Endothelial cell of umbilical vein (primary cell): ENCODE measurements around the gene NTN3. TPM values are rescaled to one million over a fixed set of nuclear protein-coding genes. Genes with fewer than 3 reads are reported as not detected.

Experiments used
- BruUV-seq: library from RNA; stranded (reverse); fragments of 400-500 nt; replicated peaks from 2 replicates; lab custom pipeline; 2021; lab: Mats Ljungman, UMichigan
- CTCF ChIA-PET: fragments of 300-600, 350-600 bp; sonication (Branson Sonifier 250); formaldehyde crosslinking; loops from one replicate; lab custom pipeline; 2021; ENCODE audit warnings: antibody characterized with exemption, inconsistent platforms; lab: Charles Lee
- POLR2A ChIA-PET: fragments of 300-600, 350-600 bp; sonication (Branson Sonifier 250); formaldehyde crosslinking; loops from one replicate; lab custom pipeline; 2021; ENCODE audit warnings: antibody characterized with exemption, inconsistent platforms; lab: Charles Lee
- DNase-seq: peaks from one replicate; pipeline ENCODE4 v3.0.0-alpha.2; 2011; ENCODE audit warnings: low read depth, low spot score
- FAIRE-seq: peaks from 2 replicates; lab custom pipeline; 2011; peaks lifted over from hg19 to GRCh38; lab: Jason Lieb, UNC
- H2AFZ ChIP-seq: 2 replicates; pipeline ENCODE4 v1.6.0; 2012; ENCODE audit warnings: low read depth, low read length, control low read depth, inconsistent platforms
- H3K27ac ChIP-seq: 2 replicates; pipeline ENCODE4 v1.5.1; 2011; ENCODE audit warnings: low read depth, mild to moderate bottlenecking, control low read depth, low read length, moderate library complexity; ENCODE audit not compliant: insufficient read depth
- H3K27me3 ChIP-seq, 2 experiments: 2 replicates each; pipeline versions ENCODE4 v1.6.0 to v1.6.1; 2011; ENCODE audit warnings: low read length in 2 of 2, mixed read lengths in 1 of 2; ENCODE audit not compliant: control insufficient read depth in 2 of 2, insufficient read depth in 2 of 2
- H3K36me3 ChIP-seq, 2 experiments: 2 replicates in 1 of 2; 3 replicates in 1 of 2; pipeline ENCODE4 v1.5.1; 2011; ENCODE audit warnings: low read length in 2 of 2, mild to moderate bottlenecking in 1 of 2, moderate library complexity in 1 of 2; ENCODE audit not compliant: control insufficient read depth in 2 of 2, insufficient read depth in 2 of 2; ENCODE audit errors: extremely low read depth in 1 of 2
- H3K4me1 ChIP-seq: 3 replicates; pipeline ENCODE4 v1.5.1; 2011; ENCODE audit warnings: mild to moderate bottlenecking, low read length; ENCODE audit not compliant: control insufficient read depth, insufficient read depth; ENCODE audit errors: extremely low read depth
- H3K4me2 ChIP-seq: 2 replicates; pipeline ENCODE4 v1.6.1; 2011; ENCODE audit warnings: low read length, control low read depth, mixed read lengths; ENCODE audit not compliant: insufficient read depth
- H3K4me3 ChIP-seq, 3 experiments: fragments of 200-600 bp in 1 of 3; sonication (generic), shearing (Covaris generic) in 1 of 3; replicated peaks in 1 of 3; 2 replicates each; pipeline ENCODE4 v1.5.1; 2011 to 2016; ENCODE audit warnings: control low read depth in 3 of 3, low read length in 3 of 3, mild to moderate bottlenecking in 2 of 3, inconsistent platforms in 1 of 3, low read depth in 1 of 3, moderate library complexity in 1 of 3; ENCODE audit not compliant: insufficient read depth in 1 of 3
- H3K79me2 ChIP-seq: 2 replicates; pipeline ENCODE4 v1.6.0; 2012; ENCODE audit warnings: low read length, inconsistent platforms; ENCODE audit not compliant: control insufficient read depth, insufficient read depth
- H3K9ac ChIP-seq: replicated peaks from 2 replicates; pipeline ENCODE3; 2011; ENCODE audit warnings: low read length, control low read depth; ENCODE audit not compliant: insufficient read depth; ENCODE audit errors: extremely low read depth
- H3K9me1 ChIP-seq: replicated peaks from 3 replicates; pipeline ENCODE4 v1.6.0; 2011; ENCODE audit warnings: mild to moderate bottlenecking, low read length; ENCODE audit not compliant: control insufficient read depth, insufficient read depth; ENCODE audit errors: extremely low read depth
- H3K9me3 ChIP-seq: replicated peaks from 2 replicates; pipeline ENCODE4 v1.5.1; 2012; ENCODE audit warnings: low read length, inconsistent platforms; ENCODE audit not compliant: control insufficient read depth, insufficient read depth
- H4K20me1 ChIP-seq: replicated peaks from 2 replicates; pipeline ENCODE3; 2011; ENCODE audit warnings: mild to moderate bottlenecking, low read length; ENCODE audit not compliant: control insufficient read depth, insufficient read depth; ENCODE audit errors: extremely low read depth
- EZH2 ChIP-seq: IDR thresholded peaks from 2 replicates; pipeline ENCODE4 v1.6.1; 2012; ENCODE audit warnings: borderline replicate concordance, low read depth, mild to moderate bottlenecking, moderate library complexity, low read length, inconsistent platforms; ENCODE audit not compliant: severe bottlenecking
- FOS ChIP-seq: IDR thresholded peaks from 2 replicates; pipeline ENCODE4 v1.6.1; 2011; ENCODE audit warnings: mild to moderate bottlenecking, low read length, moderate library complexity, borderline replicate concordance; ENCODE audit not compliant: insufficient read depth
- GATA2 ChIP-seq: IDR thresholded peaks from 2 replicates; pipeline ENCODE4 v1.7.0; 2011; ENCODE audit warnings: low read depth, mild to moderate bottlenecking, moderate library complexity, mixed read lengths, low read length; ENCODE audit not compliant: insufficient read length, insufficient read depth
- JUN ChIP-seq: IDR thresholded peaks from 2 replicates; pipeline ENCODE4 v1.6.1; 2011; ENCODE audit warnings: borderline replicate concordance, low read depth; ENCODE audit not compliant: insufficient read length, insufficient read depth
- MYC ChIP-seq: IDR thresholded peaks from one replicate; pipeline ENCODE4 v1.6.1; 2011; ENCODE audit warnings: mild to moderate bottlenecking, low read depth, low read length
- POLR2A ChIP-seq: IDR thresholded peaks from 2 replicates; pipeline ENCODE4 v1.6.1; 2012; ENCODE audit warnings: low read depth, mild to moderate bottlenecking, control low read depth, low read length
- POLR2AphosphoS5 ChIP-seq: IDR thresholded peaks from 2 replicates; pipeline ENCODE4 v1.6.1; 2012; ENCODE audit warnings: low read depth, mild to moderate bottlenecking, control low read depth, low read length, moderate library complexity; ENCODE audit not compliant: insufficient read depth
- dilution Hi-C: fragments of 300-500 bp; cut with MboI; formaldehyde crosslinking; loops from one replicate; pipeline ENCODE4 v1.15.0; 2019; ENCODE audit warnings: low sequenced_read_pairs; ENCODE audit not compliant: extremely low pct_ligation_motif_present
- intact Hi-C: fragments of 100-400 bp; cut with micrococcal nuclease; formaldehyde crosslinking; loops from one replicate; pipeline ENCODE4 v1.10.0; 2022
- polyA plus RNA-seq, 4 experiments: library from polyadenylated mRNA; depleted of rRNA in 3 of 4; stranded (reverse) in 3 of 4; unstranded in 1 of 4; fragments of >200 nt; gene quantifications; 2 replicates each; pipeline versions ENCODE4 v1.2.1 to v1.2.3, GENCODE V29; 2011 to 2012; ENCODE audit warnings: missing spikeins in 1 of 4
- total RNA-seq: library from RNA; stranded (reverse); gene quantifications from 2 replicates; pipeline ENCODE4 v1.2.3, GENCODE V29; 2021
- TF ChIP-seq, protein P1 (sequence below): IDR thresholded peaks from 2 replicates; pipeline ENCODE4 v1.6.1; 2011; ENCODE audit not compliant: insufficient read depth, insufficient read length
- TF ChIP-seq, protein P2 (sequence below), 2 donors: IDR thresholded peaks; 1 replicate in 1 of 2; 2 replicates in 1 of 2; pipeline ENCODE4 v1.5.1; 2011; ENCODE audit warnings: low read length in 2 of 2, mild to moderate bottlenecking in 2 of 2, moderate library complexity in 2 of 2, control low read depth in 1 of 2, inconsistent platforms in 1 of 2, low read depth in 1 of 2; ENCODE audit not compliant: insufficient read depth in 1 of 2; ENCODE audit errors: extremely low read depth in 1 of 2

NTN3 gene
- total and polyA plus RNA-seq, 2 donors (not counting 3 experiments of a cell fraction or from before 2014, with no cell fraction given): 0.15 TPM; not detected in 1

DNA sequence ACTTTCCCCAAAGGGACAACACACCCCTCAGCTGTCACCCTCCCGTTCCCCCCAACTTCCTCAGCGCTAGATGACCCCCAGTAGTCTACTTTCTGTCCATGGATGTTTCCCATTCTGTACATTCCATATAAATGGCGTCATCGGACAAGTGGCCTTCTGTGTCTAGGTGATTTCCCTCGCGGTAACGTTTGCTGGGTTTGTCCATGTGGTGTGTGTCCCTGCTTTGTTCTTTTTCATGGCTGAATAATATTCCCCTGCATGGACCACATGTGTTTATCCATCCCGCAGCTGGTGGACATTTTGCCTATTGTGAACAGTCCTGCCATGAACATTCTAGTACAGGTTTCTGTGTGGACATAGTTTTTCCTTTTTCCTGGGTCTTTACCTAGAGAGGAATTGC, 18.4 kb upstream of the NTN3 start:
- intact Hi-C loops (no loop called here), dilution Hi-C loops (no loop called here)
- no peaks in the 10 kb centered on the region for H3K4me1 ChIP-seq
- DNase-seq: no peak
- H3K4me2 ChIP-seq: no peak overlapping the region
- no peaks in the 10 kb centered on the region for H3K9me1 ChIP-seq
- no TSS peak for BruUV-seq
- no peaks in the 10 kb centered on the region for H3K9me3 ChIP-seq
- H4K20me1 ChIP-seq: no peaks in the 10 kb centered on the region
- ChIA-PET CTCF (no interaction called here), POLR2A (no interaction called here)
- no peak overlapping the region for H3K4me3 ChIP-seq
- H2AFZ ChIP-seq: no peak overlapping the region
- no peaks in the 10 kb centered on the region for H3K27me3 ChIP-seq
- no peak for FAIRE-seq
- H3K36me3 ChIP-seq: peaks cover 27 to 42% of the 10 kb centered on the region in 2 experiments
- TF ChIP-seq, protein P1, sequence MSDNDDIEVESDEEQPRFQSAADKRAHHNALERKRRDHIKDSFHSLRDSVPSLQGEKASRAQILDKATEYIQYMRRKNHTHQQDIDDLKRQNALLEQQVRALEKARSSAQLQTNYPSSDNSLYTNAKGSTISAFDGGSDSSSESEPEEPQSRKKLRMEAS: no peak
- TF ChIP-seq FOS (no peak), GATA2 (no peak), EZH2 (no peak), POLR2A (no peak), POLR2AphosphoS5 (no peak), JUN (no peak), MYC (no peak)
- TF ChIP-seq, protein P2, sequence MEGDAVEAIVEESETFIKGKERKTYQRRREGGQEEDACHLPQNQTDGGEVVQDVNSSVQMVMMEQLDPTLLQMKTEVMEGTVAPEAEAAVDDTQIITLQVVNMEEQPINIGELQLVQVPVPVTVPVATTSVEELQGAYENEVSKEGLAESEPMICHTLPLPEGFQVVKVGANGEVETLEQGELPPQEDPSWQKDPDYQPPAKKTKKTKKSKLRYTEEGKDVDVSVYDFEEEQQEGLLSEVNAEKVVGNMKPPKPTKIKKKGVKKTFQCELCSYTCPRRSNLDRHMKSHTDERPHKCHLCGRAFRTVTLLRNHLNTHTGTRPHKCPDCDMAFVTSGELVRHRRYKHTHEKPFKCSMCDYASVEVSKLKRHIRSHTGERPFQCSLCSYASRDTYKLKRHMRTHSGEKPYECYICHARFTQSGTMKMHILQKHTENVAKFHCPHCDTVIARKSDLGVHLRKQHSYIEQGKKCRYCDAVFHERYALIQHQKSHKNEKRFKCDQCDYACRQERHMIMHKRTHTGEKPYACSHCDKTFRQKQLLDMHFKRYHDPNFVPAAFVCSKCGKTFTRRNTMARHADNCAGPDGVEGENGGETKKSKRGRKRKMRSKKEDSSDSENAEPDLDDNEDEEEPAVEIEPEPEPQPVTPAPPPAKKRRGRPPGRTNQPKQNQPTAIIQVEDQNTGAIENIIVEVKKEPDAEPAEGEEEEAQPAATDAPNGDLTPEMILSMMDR (IDR thresholded peaks at IDR 0.05; ENCODE audit: extremely low read depth in 1 of 2, insufficient read depth in 1 of 2, low read depth in 1 of 2, low read length in 2 of 2): no peak
- no peak overlapping the region for H3K27ac ChIP-seq
- H3K79me2 ChIP-seq: peaks cover 1% of the 10 kb centered on the region
- no peak overlapping the region for H3K9ac ChIP-seq
